Measurements from ENCODE around the gene RER1.

Gene RER1

DNA sequence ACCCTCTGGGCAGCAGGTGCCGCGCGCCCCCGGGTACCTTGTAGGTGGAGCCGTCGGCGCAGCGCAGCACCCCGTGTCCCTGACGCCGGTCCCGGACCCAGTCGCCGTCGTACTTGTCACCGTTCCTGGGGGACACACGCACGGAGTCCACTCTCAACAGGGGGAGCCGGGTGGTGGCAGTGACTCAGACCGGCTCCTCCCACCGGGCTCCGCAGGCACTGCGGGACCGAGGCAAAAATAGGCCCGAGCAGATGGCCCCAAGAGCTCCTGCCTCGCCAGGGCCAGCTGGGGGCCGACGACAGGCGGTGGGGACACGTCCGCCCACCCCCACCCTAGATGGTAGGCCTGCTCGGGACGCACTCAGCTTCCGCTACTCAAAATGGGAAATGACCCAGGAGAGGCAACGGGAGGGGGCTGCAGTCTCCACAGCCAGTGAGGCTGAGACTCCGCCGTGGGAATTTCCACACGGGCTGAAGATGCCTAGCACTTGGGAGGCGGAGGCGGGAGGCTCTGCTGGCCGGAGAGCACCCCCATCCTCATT is 6.6 kb upstream of the RER1 start:
- in situ Hi-C loops (cut with MboI; ENCODE audit: low pct_unique_long_range_greater_than_20kb, low sequenced_read_pairs): no loop called here
- no peak for DNase-seq

DNA sequence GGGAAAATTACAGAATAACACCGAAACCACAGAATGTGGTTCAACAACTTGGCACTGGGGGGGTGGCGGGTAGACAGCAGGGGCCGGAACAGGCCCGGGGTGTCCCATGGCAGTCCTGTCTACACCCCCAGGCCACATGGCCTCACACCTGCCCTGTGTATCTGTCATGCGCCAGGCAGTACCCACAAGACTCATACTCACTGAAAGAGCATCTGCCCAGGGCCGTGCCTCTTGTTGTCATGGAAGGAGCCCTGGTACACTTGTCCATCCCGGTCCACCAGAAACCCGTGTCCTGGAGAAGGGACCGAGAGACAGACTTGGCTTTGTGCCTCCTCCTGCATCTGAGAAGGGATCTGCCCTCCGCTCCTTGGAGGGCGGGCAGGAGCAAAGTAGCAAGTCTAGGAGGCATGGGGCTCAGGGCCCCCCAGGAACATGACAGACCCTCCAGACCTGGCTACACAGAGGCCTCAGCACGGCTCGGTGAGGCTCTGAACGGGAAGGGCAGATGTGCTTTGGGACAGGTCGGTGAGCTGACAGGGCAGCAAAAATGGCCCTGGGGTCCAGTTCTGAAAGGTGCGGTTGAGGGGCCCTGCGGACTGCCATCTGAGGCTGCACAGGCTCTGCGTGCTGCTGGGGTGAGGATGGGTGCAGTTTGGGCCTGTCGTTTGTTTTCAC is 5.9 kb upstream of the RER1 start:
- DNase-seq: no peak
- in situ Hi-C loops (cut with MboI; ENCODE audit: low pct_unique_long_range_greater_than_20kb, low sequenced_read_pairs): no loop called here

DNA sequence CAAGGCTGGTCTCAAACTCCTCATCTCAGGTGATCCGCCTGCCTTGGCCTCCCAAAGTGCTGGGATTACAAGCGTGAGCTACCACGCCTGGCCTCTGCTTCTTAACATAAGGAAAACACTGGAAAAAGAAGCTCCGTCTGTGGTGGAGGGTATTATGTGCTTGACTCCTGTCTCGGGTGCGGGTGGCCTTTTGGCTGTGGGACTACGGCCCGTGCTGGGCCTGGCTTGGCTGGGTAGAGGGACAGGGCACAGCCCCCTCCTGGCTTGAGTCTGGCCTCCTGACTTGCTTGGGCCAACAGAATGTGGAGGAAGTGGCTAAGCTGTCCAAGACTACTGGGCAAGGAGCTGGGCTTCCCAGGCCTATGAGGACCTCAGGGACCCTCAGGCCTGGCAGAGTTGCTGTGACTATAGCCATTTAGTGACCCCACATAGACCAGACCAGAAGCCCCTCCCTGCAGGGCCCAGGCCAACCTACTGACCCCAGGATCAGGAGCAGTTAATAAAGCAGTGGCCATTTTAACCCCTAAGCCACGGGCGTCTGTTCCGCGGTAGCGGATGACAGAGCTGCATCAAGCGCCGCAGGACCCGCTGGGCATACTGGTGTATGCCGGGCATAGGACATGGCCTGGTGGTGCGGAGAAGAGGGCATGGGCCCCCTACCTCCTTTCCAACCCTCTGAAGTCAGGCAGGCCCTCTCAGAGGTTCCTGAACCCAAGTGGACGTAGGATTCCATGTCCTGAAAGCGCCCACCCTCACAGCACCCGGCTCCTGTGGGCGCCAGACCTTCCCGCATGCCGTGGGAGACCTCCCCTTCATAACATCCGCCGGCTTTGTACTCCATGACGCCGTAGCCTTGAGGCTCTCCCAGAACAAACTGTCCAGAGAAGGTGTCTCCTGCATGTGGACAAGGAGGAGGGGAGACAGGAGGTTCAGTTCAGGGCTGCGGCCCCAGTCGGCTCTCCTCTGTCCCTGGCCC is 4.7 kb upstream of the RER1 start:
- in situ Hi-C loops (cut with MboI; ENCODE audit: low pct_unique_long_range_greater_than_20kb, low sequenced_read_pairs): no loop called here
- DNase-seq: no peak

DNA sequence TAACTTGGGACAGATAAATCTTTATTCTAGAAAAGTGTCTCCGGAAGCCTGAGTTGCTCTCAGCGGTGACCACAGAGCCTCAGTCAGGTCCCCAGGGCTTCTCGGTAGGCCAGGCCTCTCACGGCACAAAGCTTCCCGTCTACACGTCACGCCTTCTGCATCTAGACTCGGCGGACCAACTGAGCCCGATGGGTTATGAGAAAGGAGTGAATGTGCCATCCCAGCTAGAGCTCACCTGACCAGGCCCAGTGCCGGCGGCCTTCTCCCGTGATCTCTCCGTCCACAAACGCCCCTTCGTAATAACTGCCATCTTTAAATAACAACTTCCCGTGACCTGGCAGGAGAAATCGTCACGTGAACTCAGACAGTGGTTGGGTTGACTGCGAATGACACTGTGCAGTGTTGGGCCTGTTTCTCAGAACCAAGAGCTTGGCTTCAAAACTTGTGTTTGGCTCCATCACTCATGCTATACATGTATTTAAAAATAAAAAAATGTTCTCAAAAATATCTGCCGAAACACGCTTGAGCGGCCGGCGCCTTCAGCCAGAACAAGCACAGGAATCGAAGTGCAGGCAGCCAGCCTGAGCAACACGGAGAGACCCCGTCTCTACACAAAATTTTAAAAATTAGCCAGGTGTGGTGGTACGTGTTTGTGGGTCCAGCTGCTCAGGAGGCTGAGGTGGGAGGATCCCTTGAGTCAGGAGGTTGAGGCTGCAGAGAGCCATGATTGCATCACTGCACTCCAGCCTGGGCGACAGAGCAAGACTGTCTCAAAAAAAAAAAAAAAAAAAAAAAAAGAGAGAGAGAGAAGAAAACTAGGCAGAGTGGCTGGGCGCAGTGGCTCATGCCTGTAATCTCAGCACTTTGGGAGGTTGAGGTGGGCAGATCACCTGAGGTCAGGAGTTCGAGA is 3.4 kb upstream of the RER1 start:
- in situ Hi-C loops (cut with MboI; ENCODE audit: low pct_unique_long_range_greater_than_20kb, low sequenced_read_pairs): no loop called here
- DNase-seq: no peak

DNA sequence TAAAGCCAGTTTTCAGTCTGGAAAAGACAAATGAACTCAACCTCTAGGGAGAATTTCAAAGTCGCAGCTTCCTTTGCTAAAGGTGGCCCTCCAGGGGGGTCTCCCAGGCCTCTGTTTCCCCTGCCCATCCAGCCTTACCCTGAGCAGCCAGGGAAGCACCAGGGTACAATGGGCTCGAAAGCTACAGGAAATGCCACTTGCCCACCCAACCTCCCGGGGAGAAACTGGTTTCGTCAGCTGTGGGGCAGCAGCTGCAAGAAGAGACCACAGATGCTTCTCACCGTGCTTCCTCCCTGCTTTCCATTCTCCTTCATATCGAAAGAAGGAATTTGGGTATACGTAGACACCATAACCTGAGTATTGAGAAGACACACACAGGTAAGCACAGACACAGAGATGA is 2.0 kb upstream of the RER1 start:
- in situ Hi-C loops (cut with MboI; ENCODE audit: low pct_unique_long_range_greater_than_20kb, low sequenced_read_pairs): no loop called here
- DNase-seq: no peak

DNA sequence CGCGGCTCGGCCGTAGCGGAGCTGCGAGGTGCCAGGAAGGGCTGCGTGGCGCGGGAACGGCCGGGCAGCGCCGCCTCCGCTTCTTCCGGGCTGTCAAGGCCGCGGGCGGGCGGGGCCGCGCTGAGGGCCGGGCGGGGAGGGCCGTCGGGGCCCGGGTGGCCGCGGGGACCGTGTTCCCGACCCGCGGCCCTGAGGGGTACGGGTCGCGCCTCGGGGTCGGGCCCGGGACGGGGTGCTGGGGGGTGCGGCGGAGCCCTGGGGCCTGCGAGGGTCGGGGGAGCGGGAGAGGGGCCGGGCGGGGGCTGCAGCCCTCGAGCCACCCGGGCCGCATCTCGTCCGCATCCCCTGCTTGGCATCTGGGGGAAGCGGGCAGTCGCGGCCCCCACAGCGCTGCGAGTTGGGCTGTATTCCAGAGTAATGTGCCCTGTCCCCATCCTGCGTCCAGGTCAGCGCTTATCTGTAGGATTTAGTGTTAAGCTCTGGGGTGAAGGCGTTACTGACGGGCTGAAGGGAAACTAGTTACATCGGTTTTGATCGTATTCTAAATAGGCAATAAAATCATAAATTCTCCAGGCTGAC is 379 bp downstream of the RER1 start:
- in situ Hi-C loops (cut with MboI; ENCODE audit: low pct_unique_long_range_greater_than_20kb, low sequenced_read_pairs): no loop called here
- no peak for DNase-seq

DNA sequence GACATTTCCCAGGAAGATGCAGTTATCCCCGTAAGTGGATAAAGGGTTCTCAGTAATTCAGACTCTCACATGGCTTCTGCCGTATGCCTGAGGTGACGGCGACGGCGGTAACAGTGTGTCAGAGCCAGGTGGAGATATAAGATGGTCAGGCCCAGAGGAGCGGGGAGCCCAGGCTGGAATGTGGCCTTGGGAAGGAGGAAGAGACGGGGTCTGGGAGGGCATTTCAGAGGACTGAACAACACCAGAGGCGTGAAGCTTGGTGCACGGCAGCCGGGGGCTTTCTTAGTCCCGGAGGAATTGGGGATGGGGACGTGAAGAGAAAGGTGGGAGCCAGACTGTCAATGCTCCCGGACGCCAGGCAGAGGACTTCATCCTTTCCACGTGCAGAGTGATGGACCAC is 1.0 kb downstream of the RER1 start:
- no peak for DNase-seq
- in situ Hi-C loops (cut with MboI; ENCODE audit: low pct_unique_long_range_greater_than_20kb, low sequenced_read_pairs): no loop called here

DNA sequence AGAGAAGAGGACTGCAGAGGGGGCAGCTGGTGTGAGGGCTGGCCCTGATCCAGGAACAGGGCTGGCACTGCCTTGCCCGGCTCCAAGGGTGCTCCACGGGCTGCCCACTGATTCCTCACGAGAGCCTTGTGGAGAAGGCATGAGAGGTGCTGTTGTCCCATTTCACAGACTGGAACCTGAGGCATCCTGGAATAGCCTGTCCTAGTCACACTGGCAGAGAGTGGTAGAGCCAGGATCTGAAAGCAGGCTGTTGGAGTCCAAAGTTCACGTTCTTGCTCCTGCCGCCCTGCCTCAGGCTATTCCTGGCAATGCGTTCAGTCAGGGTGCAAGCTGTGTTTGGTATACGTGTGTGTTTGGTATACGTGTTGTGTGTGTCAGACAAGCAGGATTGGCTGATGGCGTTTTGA is 1.8 kb downstream of the RER1 start:
- in situ Hi-C loops (cut with MboI; ENCODE audit: low pct_unique_long_range_greater_than_20kb, low sequenced_read_pairs): no loop called here
- no peak for DNase-seq

DNA sequence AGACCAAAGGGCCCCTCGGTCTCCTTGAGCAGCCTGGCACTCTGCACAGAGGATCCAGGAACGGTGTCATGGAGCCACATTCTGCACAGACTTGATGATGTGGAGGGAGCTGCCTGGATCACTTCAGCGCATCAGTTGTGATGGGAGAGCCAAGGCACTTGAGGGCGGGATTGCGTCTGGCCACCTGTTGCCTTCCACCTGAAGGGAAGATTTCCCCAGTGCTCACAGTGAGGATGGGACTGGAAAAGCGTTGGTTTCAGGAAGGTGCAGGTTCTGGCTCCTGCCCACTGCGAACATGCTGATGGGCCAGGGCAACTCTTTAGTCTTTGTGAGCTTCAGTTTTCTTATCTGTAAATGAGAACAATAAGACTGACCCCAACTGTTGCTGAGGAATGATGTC is 2.6 kb downstream of the RER1 start:
- DNase-seq: no peak
- in situ Hi-C loops (cut with MboI; ENCODE audit: low pct_unique_long_range_greater_than_20kb, low sequenced_read_pairs): no loop called here

DNA sequence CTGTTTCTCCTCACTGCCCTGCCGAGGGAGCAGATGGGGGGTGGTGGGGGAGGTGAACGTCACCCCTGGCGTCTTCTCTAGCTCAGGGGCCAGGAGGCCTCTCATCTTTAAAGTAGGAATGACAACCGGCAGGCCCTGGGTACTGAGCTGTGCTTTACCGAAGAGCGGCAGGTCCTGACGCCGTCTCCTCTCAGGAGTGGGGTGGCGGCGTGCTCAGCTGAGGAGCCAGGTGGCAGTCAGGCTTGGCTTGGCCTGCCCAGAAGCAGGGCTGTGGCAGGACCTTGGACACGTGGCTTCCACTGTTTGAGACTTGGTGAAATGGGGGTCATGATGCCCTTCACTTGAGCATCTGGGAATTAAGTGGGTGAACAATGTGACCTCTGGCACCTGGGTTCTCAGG is 3.1 kb downstream of the RER1 start:
- no peak for DNase-seq
- in situ Hi-C loops (cut with MboI; ENCODE audit: low pct_unique_long_range_greater_than_20kb, low sequenced_read_pairs): no loop called here

DNA sequence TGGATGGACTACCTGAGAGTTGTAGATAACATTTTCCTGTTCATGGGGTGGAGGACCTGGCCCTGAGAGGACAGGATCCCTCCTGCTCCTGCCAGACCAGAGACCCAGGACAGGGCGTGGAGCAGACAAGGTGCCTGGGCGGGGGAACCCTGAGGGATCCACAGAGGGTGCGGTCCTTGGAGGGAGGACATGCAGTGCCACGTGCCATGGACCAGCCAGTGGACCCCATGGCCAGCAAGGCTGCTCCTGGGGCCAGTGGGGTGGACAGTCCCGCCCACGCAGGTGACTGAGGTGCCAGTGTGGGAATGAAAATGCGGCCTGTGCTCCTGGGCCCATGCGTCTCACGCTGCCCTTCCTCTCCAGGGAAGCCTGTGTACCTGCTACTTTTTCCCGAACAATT is 3.6 kb downstream of the RER1 start:
- in situ Hi-C loops (cut with MboI; ENCODE audit: low pct_unique_long_range_greater_than_20kb, low sequenced_read_pairs): no loop called here
- DNase-seq: no peak

DNA sequence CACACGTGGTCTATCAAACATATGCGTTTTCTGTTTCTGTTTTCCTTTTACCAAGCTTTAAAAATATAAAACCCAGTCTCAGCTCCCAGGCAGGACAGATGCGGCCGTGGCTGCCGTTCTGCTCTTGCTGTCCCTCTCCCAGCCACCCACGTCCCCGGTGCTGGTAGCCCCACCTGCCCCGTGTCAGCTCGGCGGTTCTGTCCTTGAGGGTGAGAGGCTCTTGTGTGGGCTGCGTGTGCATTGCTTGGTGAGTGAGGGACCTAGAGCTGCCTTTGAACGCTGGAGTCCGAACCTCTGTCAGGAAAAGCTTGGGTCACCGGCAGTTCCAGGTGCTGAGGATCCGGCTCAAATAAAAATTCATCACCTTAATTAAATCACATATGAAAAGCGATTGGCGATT is 4.4 kb downstream of the RER1 start:
- in situ Hi-C loops (cut with MboI; ENCODE audit: low pct_unique_long_range_greater_than_20kb, low sequenced_read_pairs): no loop called here
- no peak for DNase-seq

DNA sequence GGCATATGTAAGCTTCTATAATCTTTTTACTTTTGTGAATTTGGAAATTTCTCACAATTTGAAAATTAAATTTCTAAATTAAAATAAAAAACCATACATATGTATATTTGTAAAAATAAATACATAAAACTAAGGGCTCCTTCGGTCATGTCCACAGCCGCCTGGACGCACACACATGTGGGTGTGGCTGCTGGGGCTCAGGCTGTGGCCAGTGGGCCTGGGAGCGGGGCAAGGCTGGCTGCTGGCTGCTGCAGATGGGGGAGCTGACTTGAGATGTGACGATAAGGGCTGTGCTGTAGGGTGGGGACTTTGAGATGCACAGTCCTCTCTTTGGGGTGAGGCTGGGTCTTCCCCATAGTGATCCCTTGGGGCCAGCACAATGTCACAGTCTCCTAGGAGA is 4.8 kb downstream of the RER1 start:
- DNase-seq: no peak
- in situ Hi-C loops (cut with MboI; ENCODE audit: low pct_unique_long_range_greater_than_20kb, low sequenced_read_pairs): no loop called here

DNA sequence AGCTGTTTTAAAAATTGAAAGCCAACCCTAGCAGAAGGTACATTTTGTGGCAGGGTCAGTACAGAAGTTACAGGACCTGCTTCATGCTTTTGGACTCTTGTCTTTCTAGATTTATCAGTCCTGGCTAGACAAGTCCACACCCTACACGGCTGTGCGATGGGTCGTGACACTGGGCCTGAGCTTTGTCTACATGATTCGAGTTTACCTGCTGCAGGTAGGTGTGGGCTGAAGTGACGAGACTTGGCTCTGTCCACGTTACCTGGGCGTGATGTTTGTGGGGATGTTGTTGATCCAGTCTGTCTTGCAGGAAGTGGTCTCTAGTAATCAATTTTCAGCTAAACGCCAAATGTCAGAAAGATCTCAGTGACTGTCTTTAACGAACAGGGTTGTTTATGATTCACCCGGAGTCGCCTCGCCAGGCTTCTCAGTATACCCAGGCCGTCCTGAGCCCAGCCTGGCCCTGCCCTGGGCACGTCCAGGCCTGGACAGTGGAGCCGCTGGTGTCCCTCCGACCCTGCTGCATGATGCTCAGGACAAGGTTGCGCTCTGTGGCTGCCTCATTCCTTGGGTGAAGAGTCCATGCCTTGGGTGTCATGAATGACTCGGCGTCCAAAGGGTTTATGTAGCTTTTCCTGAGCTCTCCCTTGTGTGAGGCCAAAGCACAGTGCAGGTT is 5.5 kb downstream of the RER1 start:
- no peak for DNase-seq
- in situ Hi-C loops (cut with MboI; ENCODE audit: low pct_unique_long_range_greater_than_20kb, low sequenced_read_pairs): no loop called here

DNA sequence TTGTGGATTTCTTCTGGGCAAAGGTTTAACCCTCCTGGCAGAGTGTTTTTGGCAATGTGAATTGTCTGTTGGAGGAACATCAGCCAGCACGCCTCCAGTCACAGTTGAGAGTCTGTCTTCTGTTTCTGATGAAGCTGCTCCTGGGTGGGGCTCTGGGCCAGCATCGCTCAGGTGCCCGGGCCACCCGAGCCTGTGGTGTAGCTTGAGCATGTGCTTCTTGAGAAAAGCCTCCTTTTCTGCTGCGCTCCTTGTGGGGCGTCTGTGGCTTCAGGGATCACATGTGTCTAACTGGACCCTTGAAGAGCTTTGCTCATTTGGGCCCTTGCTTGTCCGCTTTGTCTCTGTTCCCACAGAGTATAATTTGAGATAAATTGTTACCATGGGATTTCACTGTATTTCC is 7.2 kb downstream of the RER1 start:
- in situ Hi-C loops (cut with MboI; ENCODE audit: low pct_unique_long_range_greater_than_20kb, low sequenced_read_pairs): no loop called here
- no peak for DNase-seq

DNA sequence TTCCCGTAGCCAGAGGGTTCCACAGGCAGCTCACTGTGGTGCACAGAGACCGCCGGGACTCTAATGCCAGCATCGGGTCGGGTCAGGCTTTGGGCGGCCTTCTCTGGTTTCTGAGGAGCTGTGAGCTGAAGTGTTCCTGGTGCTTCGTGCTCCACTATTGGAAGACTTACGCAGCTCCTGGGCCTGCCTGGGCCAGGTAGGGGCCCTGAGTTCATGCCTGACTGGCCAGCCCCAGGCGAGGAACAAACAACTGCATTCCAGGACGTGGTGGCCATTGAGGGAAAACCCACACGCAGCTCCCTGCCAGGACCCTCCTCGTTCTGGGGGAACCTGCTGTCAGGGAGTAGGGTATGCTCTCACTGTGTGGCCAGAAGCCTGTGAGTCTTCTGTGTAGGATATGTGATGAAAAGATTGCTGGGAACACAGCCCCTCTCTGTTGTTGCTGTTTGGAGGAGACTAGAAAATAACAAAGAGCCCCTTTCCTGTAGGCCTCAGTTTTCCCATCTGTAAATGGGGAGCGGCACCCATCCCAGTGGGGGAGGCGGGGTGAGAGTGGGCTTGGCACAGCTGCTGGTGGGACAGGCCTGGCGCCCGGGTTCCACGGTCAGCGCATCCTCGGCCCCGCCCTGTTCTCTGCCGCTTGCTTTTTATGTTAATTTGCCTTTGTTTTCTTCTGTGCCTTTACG is 8.4 kb downstream of the RER1 start:
- no peak for DNase-seq
- in situ Hi-C loops (cut with MboI; ENCODE audit: low pct_unique_long_range_greater_than_20kb, low sequenced_read_pairs): no loop called here

DNA sequence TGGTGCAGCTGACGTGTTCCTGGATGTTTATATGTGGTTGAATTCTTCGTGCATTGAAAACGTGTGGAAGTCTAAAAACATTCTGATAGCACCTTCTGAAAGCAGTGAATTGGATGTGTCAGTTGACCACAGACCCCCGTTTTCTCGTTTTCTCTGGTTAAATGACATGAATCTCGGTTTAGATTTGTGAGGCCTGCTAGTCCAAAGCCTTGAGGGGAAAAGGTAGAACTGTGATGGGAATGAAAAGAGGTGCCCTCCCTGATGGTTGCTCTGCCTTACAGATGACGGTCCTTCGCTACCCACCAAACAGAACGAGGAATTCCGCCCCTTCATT is 8.9 kb downstream of the RER1 start:
- in situ Hi-C loops (cut with MboI; ENCODE audit: low pct_unique_long_range_greater_than_20kb, low sequenced_read_pairs): no loop called here
- no peak for DNase-seq

DNA sequence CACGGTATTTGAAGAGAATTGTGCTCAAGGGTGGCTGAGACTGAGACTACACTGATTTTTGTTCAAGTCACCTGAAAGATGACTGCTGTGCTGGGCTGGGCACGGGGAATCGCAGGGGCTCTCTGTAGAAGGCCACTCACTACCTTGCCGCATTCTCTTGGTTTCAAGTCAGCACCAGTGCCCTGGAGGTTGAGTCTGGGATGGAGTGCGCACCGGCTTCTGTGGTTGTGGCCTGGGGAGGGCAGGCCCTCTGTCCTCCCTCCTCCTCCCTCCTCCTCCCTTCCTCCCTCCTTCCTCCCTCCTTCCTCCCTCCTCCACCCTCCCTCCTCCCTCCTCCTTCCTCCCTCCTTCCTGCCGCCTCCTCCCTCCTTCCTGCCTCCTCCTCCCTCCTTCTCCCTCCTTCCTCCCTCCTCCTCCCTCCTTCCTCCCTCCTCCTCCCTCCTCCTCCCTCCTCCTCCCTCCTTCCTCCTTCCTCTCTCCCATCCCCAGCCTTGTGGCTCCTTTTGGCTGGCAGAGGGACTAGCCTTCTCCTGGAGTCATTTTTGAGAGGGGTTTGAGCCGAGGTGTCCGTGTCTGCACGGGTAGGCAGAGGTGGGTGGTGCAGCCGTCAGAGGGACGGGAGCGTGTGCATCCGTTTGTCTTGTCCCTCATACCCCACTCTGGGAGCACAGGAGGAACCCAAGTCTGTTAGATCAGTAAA is 9.5 kb downstream of the RER1 start:
- DNase-seq: no peak
- in situ Hi-C loops (cut with MboI; ENCODE audit: low pct_unique_long_range_greater_than_20kb, low sequenced_read_pairs): no loop called here
